A549 (cell line): ENCODE data around the gene RPS6KA2. TPM values are rescaled to one million over a fixed set of nuclear protein-coding genes. Genes with fewer than 3 reads are reported as not detected.

Source experiments
- ATAC-seq, 2 experiments: fragments of 200-7000 bp in 1 of 2; fragments of >200 bp in 1 of 2; cut with Nextera tagmentation in 1 of 2; cut with Tn5 transposase in 1 of 2; 3 replicates each; pipeline versions ENCODE4 v1.8.0 to v1.9.1; 2018 to 2020; ENCODE audit warnings: mild to moderate bottlenecking in 1 of 2, moderate library complexity in 1 of 2
- CTCF ChIA-PET: fragments of 300-600 bp; sonication (Branson Sonifier 250); formaldehyde crosslinking; extraction: SDS; loops from one replicate; lab custom pipeline; 2021; ENCODE audit warnings: antibody characterized with exemption, inconsistent platforms; lab: Yijun Ruan, JAX
- POLR2A ChIA-PET: fragments of 350-600 bp; formaldehyde crosslinking; extraction: SDS; loops from one replicate; lab custom pipeline; 2021; ENCODE audit warnings: antibody characterized with exemption, inconsistent platforms; lab: Yijun Ruan, JAX
- DNase-seq, 2 experiments: peaks; one replicate each; pipeline versions ENCODE4 v3.0.0 to v3.0.0-alpha.2; 2011 to 2016; ENCODE audit warnings: low read depth in 1 of 2, low spot score in 1 of 2
- FAIRE-seq: peaks from 2 replicates; lab custom pipeline; 2011; peaks lifted over from hg19 to GRCh38; lab: Jason Lieb, UNC
- H3K27ac ChIP-seq, 2 experiments: fragments of >200 bp; sonication (Bioruptor Twin); formaldehyde crosslinking; 3 replicates each; pipeline ENCODE4 v1.5.1; 2016 to 2017
- H3K4me1 ChIP-seq: fragments of >200 bp; sonication (Bioruptor Twin); formaldehyde crosslinking; 3 replicates; pipeline ENCODE4 v1.6.1; 2016
- H3K4me2 ChIP-seq: fragments of >200 bp; sonication (Bioruptor Twin); formaldehyde crosslinking; 3 replicates; pipeline ENCODE4 v1.6.1; 2016
- H3K4me3 ChIP-seq: fragments of >200 bp; sonication (Bioruptor Twin); formaldehyde crosslinking; 3 replicates; pipeline ENCODE4 v1.5.1; 2016
- H3K9me3 ChIP-seq: fragments of >200 bp; sonication (Bioruptor Twin); formaldehyde crosslinking; 3 replicates; pipeline ENCODE4 v1.6.1; 2016
- CBX8 ChIP-seq: fragments of 200-600 bp; sonication (generic); IDR thresholded peaks from 2 replicates; pipeline ENCODE4 v1.6.1; 2016
- CEBPB ChIP-seq, 2 experiments: fragments of >200 bp in 1 of 2; sonication (Bioruptor Twin) in 1 of 2; formaldehyde crosslinking in 1 of 2; IDR thresholded peaks; 2 replicates each; pipeline ENCODE4 v1.6.1; 2012 to 2016
- CHD4 ChIP-seq: fragments of 200-600 bp; sonication (generic); IDR thresholded peaks from 2 replicates; pipeline ENCODE4 v1.6.1; 2016; ENCODE audit warnings: antibody characterized with exemption, mild to moderate bottlenecking, borderline replicate concordance
- FOSL2 ChIP-seq, 2 experiments: fragments of 450-650 bp in 1 of 2; fragments of >200 bp in 1 of 2; sonication (Bioruptor Twin) in 1 of 2; formaldehyde crosslinking; IDR thresholded peaks; 2 replicates each; pipeline versions ENCODE4 v1.5.0 to v1.6.1; 2016 to 2020; ENCODE audit warnings: mild to moderate bottlenecking in 1 of 2, moderate library complexity in 1 of 2
- HDAC2 ChIP-seq: fragments of 200-600 bp; sonication (generic); IDR thresholded peaks from 2 replicates; pipeline ENCODE4 v1.6.1; 2016
- HMGXB4 ChIP-seq: fragments of 250-450 bp; sonication (Bioruptor Pico); IDR thresholded peaks from 2 replicates; pipeline ENCODE4 v1.5.0; 2021; ENCODE audit warnings: mild to moderate bottlenecking, moderate library complexity, borderline replicate concordance
- HOXB13 ChIP-seq: fragments of 250-450 bp; sonication (Bioruptor Pico); IDR thresholded peaks from 2 replicates; pipeline ENCODE4 v1.5.0; 2020; ENCODE audit warnings: low read depth, mild to moderate bottlenecking, moderate library complexity
- KDM5A ChIP-seq: fragments of 200-600 bp; sonication (generic); IDR thresholded peaks from 2 replicates; pipeline ENCODE4 v1.6.1; 2016; ENCODE audit warnings: antibody characterized with exemption, mild to moderate bottlenecking
- MAX ChIP-seq: IDR thresholded peaks from 2 replicates; pipeline ENCODE4 v1.6.1; 2012
- NR3C1 ChIP-seq: fragments of >200 bp; sonication (Bioruptor Twin); formaldehyde crosslinking; IDR thresholded peaks from 3 replicates; pipeline ENCODE4 v1.6.1; 2017
- RNF2 ChIP-seq: fragments of 200-600 bp; sonication (generic); IDR thresholded peaks from 2 replicates; pipeline ENCODE4 v1.6.1; 2016; ENCODE audit warnings: low read depth, mild to moderate bottlenecking, antibody characterized with exemption, moderate library complexity, borderline replicate concordance
- SMC3 ChIP-seq: fragments of >200 bp; sonication (Bioruptor Twin); formaldehyde crosslinking; IDR thresholded peaks from 3 replicates; pipeline ENCODE4 v1.6.1; 2018; ENCODE audit warnings: inconsistent platforms
- ZC3H11A ChIP-seq: fragments of 450-650 bp; IDR thresholded peaks from 2 replicates; pipeline ENCODE4 v1.6.1; 2014; ENCODE audit warnings: antibody characterized with exemption, mild to moderate bottlenecking
- WGBS: methylation state at CpG from one replicate; pipeline ENCODE4 v1.1.6; 2017; ENCODE audit errors: missing lambda C conversion rate; 5-methylcytosine and 5-hydroxymethylcytosine counted together
- polyA plus RNA-seq, 4 experiments: library from polyadenylated mRNA; depleted of rRNA in 3 of 4; stranded (reverse); fragments of >200 nt; fragmentation: RNase III in 1 of 4; extraction: RNeasy Plus Mini Kit Qiagen cat#74134 plus additional on column Dnase treatment in 1 of 4; gene quantifications; 2 replicates in 3 of 4; 3 replicates in 1 of 4; pipeline ENCODE4 v1.2.3, GENCODE V29; 2011 to 2017
- TF ChIP-seq, protein P1 (sequence below): fragments of 450-650 bp; IDR thresholded peaks from 2 replicates; pipeline ENCODE4 v1.6.1; 2014; ENCODE audit warnings: antibody characterized with exemption

The RPS6KA2 gene
- polyA plus RNA-seq, 2 of the 4 experiments (the other 2 are of a cell fraction), result 0.19 TPM; not detected in 1

DNA sequence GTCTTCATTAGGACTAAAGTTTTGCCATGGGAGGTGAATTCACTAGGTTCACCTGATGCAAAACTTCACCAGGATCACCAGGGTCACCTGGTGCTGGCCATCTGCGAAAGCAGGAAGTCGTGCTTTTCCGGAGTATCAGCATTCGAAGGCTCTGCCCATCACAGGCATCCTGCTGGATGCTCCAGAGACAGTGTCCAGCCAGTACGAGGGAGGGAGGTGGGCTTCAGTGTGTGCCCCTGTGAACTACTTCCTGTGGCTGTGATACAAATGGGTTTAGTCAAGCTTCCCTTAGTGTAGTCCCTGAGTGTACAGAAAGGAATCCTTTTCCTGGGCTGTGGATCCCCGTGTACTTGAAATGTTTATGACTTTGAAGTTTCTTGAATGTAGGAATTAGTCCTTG lies 3.4 kb upstream of the RPS6KA2 start (continued):
- no peak for TF ChIP-seq HOXB13 (CRISPR knock-in tag)
- no peak for TF ChIP-seq HDAC2
- TF ChIP-seq SMC3, result no peak
- no peak for TF ChIP-seq CHD4
- TF ChIP-seq, all 56 proteins: peak for 0

GRCh38 chr6:166629628-166630027 lies 2.6 kb upstream of the RPS6KA2 start:
- no peak for FAIRE-seq
- CTCF ChIA-PET, result no interaction called here
- TF ChIP-seq KDM5A, result no peak
- TF ChIP-seq, all 56 proteins: peak for 0
- ATAC-seq, result no peak
- 38% methylated on average over 5 of the region's 5 CpGs for WGBS
- H3K4me1 ChIP-seq, result peaks cover 10% of the 10 kb centered on the region; the same call in 2 of the 3 replicates
- DNase-seq, result no peak
- POLR2A ChIA-PET, result no interaction called here
- no peak overlapping the region for H3K4me2 ChIP-seq
- no peaks in the 10 kb centered on the region for H3K9me3 ChIP-seq
- H3K27ac ChIP-seq, result no peak overlapping the region
- no peak overlapping the region for H3K4me3 ChIP-seq

DNA sequence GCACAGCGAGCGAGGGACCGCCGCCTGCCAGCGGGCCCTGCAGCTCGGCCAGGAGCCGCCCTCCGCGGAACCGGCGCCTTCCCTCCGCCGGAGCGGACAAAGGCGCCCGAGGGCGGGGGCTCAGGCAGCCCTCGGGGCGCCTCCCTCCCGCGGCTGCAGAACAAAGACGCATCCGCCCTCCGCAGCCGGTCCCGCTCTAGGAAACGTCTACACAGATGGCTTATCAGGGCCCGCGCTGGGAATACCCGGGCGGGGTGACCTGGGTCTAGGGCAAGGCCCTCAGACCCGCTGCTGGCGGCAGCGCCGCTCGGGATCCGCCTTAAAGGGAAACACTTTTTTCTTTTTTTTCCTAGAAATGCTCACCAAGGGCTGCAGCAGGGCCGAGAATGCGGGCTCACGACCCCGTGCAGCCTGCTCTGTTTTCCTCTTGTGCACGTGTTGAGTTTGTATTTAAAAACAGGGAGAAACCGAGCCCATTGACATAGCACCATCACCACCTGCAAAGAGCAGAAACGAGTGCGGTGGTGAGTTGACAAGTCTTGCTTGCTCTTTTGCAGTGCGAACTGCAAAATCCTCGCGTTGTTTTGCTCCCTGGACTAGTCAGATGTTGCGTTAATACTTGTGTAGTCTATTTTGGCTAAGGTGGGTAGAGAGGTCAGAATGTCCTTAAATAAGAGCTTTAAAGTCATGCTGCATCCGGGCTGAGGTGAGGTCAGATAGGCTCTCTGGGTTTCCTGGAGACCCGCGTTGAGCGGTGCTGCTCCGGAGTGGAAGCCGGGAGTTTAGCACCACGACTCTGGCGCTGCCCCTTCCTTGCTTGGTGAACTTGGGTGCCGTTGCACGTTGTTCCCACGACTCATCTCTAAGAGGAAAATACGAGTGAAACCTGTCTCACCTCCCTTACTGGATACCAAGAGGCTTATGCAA lies 1.1 kb upstream of the RPS6KA2 start:
- H3K4me1 ChIP-seq, result peaks cover 10% of the 10 kb centered on the region; the same call in 2 of the 3 replicates
- ChIA-PET POLR2A (interaction anchor here (0.7 kb wide), 1 partner anchor 328 kb away, joined by 8 read pairs; the partner anchor contains the start of gene RNASET2), CTCF (interaction anchor here (1.1 to 1.5 kb wide), 2 partner anchors 34 to 147 kb away, joined by 3 to 4 read pairs; no protein-coding TSS in a partner anchor)
- H3K9me3 ChIP-seq, result no peaks in the 10 kb centered on the region
- TF ChIP-seq RNF2 (peak; percentile 82; the same call in 1 of the 2 replicates), HMGXB4 (CRISPR knock-in tag) (no peak), CEBPB (IDR thresholded peaks at IDR 0.05) (no peak)
- WGBS, result 35% methylated on average over 27 of the region's 61 CpGs
- H3K27ac ChIP-seq, result 0 out of 6 replicates have a peak overlapping the region, but pooled peaks of 1 of the 2 experiments have one; percentile 50
- peak overlapping the region; percentile 53 for H3K4me3 ChIP-seq
- DNase-seq, result peak in 1 of 2 experiments; percentile 20
- FAIRE-seq, result no peak
- peak overlapping the region; percentile 97 for H3K4me2 ChIP-seq
- peak; percentile 27 to 41; a peak in 5 of 6 replicates for ATAC-seq

GRCh38 chr6:166626177-166627032 lies 646 bp downstream of the RPS6KA2 start:
- 6% methylated on average over 13 of the region's 66 CpGs for WGBS
- ChIA-PET POLR2A (interaction anchor here (0.5 kb wide), 1 partner anchor 22 kb away, joined by 3 read pairs; no protein-coding TSS in a partner anchor), CTCF (interaction anchor here (1.5 kb wide), 1 partner anchor 148 kb away, joined by 4 read pairs; no protein-coding TSS in a partner anchor)
- ATAC-seq (peak in 1 of 2 experiments; percentile 21; a peak in 2 of 6 replicates), DNase-seq (no peak), FAIRE-seq (no peak)
- TF ChIP-seq FOSL2 (IDR thresholded peaks at IDR 0.05) (no peak), FOSL2 (CRISPR knock-in tag; IDR thresholded peaks at IDR 0.05) (no peak), CBX8 (peak; percentile 89; the same call in 1 of the 2 replicates), NR3C1 (no peak), ZC3H11A (no peak), MAX (no peak), RNF2 (peak; percentile 70; the same call in 1 of the 2 replicates)
- TF ChIP-seq, protein P1, sequence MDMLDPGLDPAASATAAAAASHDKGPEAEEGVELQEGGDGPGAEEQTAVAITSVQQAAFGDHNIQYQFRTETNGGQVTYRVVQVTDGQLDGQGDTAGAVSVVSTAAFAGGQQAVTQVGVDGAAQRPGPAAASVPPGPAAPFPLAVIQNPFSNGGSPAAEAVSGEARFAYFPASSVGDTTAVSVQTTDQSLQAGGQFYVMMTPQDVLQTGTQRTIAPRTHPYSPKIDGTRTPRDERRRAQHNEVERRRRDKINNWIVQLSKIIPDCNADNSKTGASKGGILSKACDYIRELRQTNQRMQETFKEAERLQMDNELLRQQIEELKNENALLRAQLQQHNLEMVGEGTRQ, result no peak
- peak overlapping the region; percentile 77 for H3K4me3 ChIP-seq
- H3K4me2 ChIP-seq, result peak overlapping the region; percentile 100
- peaks cover 10% of the 10 kb centered on the region; the same call in 2 of the 3 replicates for H3K4me1 ChIP-seq
- H3K27ac ChIP-seq, result peak overlapping the region; percentile 26 to 52; a peak in 2 of 6 replicates
- H3K9me3 ChIP-seq, result no peaks in the 10 kb centered on the region
